Tibial nerve (tissue), 4 donors: ENCODE measurements around the gene CLCA1.

ENCODE experiments used
- EP300 ChIP-seq, 2 donors: sonication (generic); formaldehyde crosslinking; IDR thresholded peaks; one replicate each; pipeline ENCODE4 v1.6.1; 2017; ENCODE audit warnings: antibody characterized with exemption in 2 of 2, mild to moderate bottlenecking in 1 of 2
- TF ChIP-seq, protein P1 (sequence below), 5 experiments: fragments of 200-600 bp in 3 of 5; fragments of 450-650 bp in 2 of 5; sonication (generic) in 3 of 5; IDR thresholded peaks; one replicate each; pipeline ENCODE4 v1.5.1; 2016 to 2019; ENCODE audit warnings: antibody characterized with exemption in 5 of 5, mild to moderate bottlenecking in 3 of 5, moderate library complexity in 2 of 5

GRCh38 chr1:86477256-86477655 lies 8.5 kb downstream of the CLCA1 start:
- TF ChIP-seq, protein P1, sequence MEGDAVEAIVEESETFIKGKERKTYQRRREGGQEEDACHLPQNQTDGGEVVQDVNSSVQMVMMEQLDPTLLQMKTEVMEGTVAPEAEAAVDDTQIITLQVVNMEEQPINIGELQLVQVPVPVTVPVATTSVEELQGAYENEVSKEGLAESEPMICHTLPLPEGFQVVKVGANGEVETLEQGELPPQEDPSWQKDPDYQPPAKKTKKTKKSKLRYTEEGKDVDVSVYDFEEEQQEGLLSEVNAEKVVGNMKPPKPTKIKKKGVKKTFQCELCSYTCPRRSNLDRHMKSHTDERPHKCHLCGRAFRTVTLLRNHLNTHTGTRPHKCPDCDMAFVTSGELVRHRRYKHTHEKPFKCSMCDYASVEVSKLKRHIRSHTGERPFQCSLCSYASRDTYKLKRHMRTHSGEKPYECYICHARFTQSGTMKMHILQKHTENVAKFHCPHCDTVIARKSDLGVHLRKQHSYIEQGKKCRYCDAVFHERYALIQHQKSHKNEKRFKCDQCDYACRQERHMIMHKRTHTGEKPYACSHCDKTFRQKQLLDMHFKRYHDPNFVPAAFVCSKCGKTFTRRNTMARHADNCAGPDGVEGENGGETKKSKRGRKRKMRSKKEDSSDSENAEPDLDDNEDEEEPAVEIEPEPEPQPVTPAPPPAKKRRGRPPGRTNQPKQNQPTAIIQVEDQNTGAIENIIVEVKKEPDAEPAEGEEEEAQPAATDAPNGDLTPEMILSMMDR (IDR thresholded peaks at IDR 0.05), result no peak
- no peak for TF ChIP-seq EP300 (IDR thresholded peaks at IDR 0.05)
